Activated CD8-positive, alpha-beta memory T cell treated with anti-CD3 and anti-CD28 coated beads for 4 hours (primary cell): Measurements from ENCODE around the gene CCNY.
"Not testable (repeated sequence)": the region's sequence is repeated elsewhere in the genome, so short reads cannot be mapped to it uniquely, and the experiment has no call there.

Source experiments
- DNase-seq, 2 donors: peaks; one replicate each; pipeline ENCODE4 v3.0.0-alpha.2; 2020; ENCODE audit warnings: low read depth in 2 of 2

The CCNY gene

DNA sequence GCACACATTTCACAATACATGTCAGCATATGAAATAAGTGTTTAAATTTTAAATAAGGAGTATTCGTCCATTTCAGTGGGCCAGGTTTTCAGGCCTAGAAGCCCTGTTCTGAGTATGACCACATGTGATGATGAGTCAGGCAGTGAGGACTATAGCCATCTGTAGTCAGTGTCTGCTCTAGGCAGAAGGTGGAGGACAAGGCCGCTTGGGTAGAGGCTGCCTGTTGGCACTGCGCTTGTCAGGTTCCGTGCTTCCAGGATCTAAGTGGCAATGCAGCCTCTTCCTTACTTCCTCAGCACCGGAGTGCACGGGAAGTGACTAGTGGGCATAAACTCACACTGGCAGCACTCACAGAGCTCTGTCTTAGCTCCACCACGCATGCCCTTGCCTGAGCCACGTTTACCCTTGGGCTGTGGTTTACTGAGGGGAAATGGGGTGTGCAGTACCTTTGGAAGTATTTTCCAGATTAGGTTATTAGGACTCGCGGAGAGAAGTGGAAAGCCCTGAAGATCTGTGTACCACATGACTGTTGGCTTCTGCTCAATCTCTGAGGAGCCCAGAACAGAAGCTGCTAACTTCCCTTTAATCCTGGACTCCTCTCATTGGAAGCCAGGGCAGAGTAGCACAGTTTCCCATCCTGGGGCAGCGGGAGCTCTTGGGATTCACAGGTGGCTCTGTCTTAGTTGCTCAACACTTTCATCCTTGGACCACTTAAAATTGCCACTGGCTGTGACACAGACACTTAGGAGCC, 181.3 kb downstream of the CCNY start:
- no peak for DNase-seq

DNA sequence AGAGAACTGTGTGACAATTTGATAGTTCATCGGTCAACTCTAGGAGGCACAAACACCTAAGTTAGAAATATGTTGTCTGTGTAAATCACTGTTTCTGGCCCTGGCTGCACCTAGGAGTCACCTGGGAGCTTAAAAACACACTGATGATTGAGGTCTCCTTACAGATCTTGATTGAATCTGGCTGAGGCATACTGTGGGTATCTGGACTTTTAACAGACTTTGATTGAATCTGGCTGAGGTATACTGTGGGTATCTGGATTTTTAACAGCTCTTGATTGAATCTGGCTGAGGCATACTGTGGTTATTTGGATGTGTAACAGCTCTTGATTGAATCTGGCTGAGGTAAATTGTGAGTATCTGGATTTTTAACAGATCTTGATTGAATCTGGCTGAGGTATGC, 181.9 kb downstream of the CCNY start:
- DNase-seq, result not testable (repeated sequence)

GRCh38 chr10:35520996-35521395, 184.7 kb downstream of the CCNY start:
- no peak for DNase-seq

- DNase-seq, result no peak
These were observed 187.4 kb downstream of the CCNY start for GRCh38 chr10:35523670-35524225.

GRCh38 chr10:35526746-35527145, 190.4 kb downstream of the CCNY start:
- DNase-seq, result no peak

GRCh38 chr10:35532141-35532540, 195.8 kb downstream of the CCNY start:
- no peak for DNase-seq

DNA sequence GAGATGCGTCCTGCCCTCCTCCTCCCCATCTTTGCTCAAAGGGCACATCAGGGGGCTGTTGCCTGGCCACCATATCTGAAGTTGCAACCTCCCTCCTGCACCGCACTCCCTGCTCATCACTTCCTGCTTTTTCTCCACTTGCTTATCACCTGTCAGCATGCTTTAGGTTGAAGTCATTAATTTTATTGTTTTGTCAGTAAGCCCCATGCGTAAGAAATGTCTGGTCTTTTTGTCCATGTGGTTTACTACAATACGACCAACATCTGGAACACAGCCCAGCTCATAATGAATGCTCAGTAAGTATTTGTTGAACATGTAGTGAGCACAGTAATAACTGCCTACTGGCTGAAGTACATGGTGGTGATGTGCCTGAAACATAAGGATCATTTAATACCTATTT, 197.3 kb downstream of the CCNY start:
- DNase-seq, result no peak

DNA sequence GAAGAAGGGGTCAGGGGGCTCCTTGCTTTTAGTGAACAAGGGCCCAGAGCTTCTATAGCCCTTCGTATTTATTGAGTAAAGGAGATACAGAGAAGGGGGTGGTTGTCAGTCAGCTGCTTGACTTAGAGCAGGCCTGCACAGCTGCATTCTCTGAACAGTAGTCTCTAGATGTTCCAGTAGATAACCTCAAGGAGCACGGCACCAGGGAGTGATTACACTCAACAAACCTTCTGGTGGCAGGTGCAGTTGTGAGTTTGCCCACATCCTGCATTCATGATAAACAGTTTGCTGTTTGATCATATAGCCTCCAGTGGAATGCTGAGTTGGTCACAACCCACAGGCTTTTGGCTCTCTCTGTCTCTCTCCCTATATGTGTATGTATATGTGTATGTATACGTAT, 198.8 kb downstream of the CCNY start:
- no peak for DNase-seq

DNA sequence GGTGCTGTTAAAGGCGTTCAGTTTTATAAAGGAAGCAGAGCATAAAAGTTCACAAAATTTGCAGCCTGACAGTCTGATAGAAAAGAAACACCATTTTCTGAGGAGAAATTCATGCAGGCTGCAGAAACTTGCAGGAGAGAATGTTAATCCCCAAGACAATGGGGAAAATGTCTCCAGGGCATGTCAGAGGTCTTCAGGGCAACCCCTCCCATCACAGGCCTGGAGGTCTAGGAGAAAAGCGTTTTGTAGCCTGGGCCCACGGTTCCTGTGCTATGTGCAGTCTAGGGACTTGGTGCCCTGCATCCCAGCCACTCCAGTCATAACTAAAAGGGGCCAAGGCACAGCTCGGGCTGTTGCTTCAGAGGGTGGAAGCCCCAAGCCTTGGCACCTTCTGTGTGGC, 200.5 kb downstream of the CCNY start:
- DNase-seq, result no peak

DNA sequence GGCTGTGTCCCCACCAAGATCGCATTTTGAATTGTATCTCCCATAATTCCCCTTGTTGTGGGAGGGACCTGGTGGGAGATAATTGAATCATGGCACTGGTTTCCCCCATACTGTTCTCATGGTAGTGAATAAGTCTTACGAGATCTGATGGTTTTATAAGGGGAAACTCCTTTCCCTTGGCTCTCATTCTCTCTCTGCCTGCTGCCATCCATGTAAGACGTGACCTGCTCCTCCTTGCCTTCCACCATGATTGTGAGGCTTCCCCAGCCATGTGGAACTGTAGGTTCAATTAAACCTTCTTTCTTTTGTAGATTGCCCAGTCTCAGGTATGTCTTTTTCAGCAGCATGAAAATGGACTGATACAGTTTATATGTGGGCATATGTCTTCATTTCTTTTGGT, 201.6 kb downstream of the CCNY start:
- not testable (repeated sequence) for DNase-seq

DNA sequence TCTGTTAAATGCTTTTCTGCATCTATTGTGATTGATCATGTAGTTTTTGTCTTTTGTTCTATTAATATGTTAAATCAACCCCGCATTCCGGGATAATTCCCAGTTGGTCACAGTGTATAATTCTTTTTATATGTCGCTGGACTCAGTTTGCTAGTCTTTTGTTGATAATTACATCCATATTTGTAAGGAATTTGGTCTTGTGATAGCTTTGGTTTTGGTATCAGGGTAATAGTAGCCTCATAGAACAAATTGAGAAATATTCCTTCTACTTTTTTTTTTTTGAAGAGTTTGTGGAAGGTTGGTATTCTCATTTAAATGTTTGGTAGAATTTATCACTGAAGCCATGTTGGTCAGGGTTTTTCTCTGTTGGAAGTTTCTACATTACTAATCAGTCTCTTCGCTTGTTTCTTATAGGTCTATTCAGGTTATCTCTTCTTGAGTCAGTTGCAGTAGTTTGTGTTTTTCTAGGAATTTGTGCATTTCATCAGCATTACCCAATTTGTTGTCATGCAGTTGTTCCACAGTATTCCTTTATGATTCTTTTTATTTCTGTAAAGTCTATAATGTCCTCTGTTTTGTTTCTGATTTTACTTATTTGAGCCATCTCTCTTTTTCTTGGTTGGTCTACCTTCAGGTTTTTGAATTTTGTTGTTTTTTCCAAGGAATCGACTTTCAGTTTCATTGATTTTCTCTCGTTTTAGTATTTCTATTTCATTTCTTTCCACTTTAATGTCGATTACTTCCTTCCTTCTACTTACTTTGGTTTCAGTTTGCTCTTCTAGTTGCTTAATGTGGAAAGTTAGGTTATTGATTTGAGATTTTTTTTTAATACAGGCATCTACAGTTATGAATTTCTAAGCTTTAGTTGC, 204.2 kb downstream of the CCNY start:
- no peak for DNase-seq

DNA sequence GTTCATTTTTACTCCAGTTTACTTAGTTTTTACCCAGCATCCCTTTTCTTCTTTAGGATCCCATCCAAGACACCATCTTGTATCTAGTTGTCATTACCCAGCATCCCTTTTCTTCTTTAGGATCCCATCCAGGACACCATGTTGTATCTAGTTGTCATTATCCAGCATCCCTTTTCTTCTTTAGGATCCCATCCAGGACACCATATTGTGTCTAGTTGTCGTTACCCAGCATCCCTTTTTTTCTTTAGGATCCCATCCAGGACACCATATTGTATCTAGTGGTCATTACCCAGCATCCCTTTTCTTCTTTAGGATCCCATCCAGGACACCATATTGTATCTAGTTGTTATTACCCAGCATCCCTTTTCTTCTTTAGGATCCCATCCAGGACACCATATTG, 205.4 kb downstream of the CCNY start:
- DNase-seq, result no peak

GRCh38 chr10:35542303-35542702, 206.0 kb downstream of the CCNY start:
- DNase-seq, result no peak

GRCh38 chr10:35545079-35545657, 208.9 kb downstream of the CCNY start:
- DNase-seq, result no peak

GRCh38 chr10:35545878-35546590, 209.7 kb downstream of the CCNY start:
- no peak for DNase-seq

GRCh38 chr10:35546824-35547225, 210.5 kb downstream of the CCNY start:
- no peak for DNase-seq

GRCh38 chr10:35552650-35553342, 216.5 kb downstream of the CCNY start:
- DNase-seq, result no peak

GRCh38 chr10:35554036-35554435, 217.7 kb downstream of the CCNY start:
- no peak for DNase-seq

GRCh38 chr10:35554461-35555056, 218.2 kb downstream of the CCNY start:
- no peak for DNase-seq
